HG03469 (cell line): ENCODE data around the gene CCT8L2.
"Not testable (repeated sequence)": the region's sequence is repeated elsewhere in the genome, so short reads cannot be mapped to it uniquely, and the experiment has no call there.

ENCODE experiments used
- ATAC-seq: cut with Tn5 transposase; IDR thresholded peaks from one replicate; pipeline ENCODE4 v1.9.1; 2021; ENCODE audit warnings: mild to moderate bottlenecking, moderate library complexity, moderate number of reproducible peaks; ENCODE audit not compliant: unreplicated experiment

CCT8L2 gene, protein sequence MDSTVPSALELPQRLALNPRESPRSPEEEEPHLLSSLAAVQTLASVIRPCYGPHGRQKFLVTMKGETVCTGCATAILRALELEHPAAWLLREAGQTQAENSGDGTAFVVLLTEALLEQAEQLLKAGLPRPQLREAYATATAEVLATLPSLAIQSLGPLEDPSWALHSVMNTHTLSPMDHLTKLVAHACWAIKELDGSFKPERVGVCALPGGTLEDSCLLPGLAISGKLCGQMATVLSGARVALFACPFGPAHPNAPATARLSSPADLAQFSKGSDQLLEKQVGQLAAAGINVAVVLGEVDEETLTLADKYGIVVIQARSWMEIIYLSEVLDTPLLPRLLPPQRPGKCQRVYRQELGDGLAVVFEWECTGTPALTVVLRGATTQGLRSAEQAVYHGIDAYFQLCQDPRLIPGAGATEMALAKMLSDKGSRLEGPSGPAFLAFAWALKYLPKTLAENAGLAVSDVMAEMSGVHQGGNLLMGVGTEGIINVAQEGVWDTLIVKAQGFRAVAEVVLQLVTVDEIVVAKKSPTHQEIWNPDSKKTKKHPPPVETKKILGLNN

DNA sequence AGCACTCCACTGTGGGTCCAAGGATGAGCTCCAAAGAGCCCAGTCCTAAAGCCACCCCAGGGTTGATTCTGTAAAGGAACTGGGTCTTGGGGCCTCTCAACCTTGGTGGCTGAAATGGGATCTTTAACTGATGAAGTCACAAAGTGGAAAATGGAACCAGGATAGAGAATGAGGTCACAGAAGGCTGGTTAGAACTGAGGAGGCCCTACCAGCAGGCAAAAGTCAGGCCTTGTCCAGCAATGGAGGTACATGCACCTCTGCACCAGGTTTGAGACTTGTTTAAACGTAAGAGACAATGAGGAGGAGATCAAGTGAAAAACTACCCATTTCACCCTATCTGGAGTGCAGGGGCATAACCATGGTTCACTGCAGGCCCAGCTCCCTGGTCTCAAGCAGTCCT lies at the start of gene CCT8L2:
Gene CCT8L2 (minus strand): TSS at position 101 of the 400 bp plus-strand sequence. CDS start 260 bp downstream, outside the sequence.
- not testable (repeated sequence) for ATAC-seq

GRCh38 chr22:16635442-16635841 lies 42.8 kb upstream of the CCT8L2 start:
- not testable (repeated sequence) for ATAC-seq

DNA sequence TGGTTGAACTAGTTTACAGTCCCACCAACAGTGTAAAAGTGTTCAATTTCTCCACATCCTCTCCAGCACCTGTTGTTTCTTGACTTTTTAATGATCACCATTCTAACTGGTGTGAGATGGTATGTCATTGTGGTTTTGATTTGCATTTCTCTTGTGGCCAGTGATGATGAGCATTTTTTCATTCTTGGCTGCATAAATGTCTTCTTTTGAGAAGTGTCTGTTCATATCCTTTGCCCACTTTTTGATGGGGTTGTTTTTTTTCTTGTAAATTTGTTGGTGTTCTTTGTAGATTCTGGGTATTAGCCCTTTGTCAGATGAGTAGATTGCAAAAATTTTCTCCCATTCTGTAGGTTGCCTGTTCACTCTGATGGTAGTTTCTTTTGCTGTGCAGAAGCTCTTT lies 41.5 kb upstream of the CCT8L2 start:
- ATAC-seq, result not testable (repeated sequence)

DNA sequence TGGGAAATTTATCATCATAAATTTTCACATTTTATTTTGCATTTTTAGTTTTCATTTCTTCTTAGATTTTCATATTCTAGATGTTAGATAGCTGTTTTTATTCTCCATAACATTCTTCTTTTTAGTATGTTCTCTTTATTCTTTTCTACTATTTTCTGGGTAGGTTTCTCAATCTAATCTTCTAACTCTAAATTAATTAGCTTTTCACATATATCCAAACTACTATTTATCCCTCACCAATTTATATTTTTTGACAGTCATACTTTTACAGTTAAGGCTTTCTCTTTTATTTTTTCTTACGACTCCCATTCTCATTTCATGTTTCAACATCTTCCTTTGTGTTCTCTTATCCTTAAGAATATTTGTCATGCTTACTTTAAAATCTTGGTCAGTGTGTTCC lies 35.9 kb upstream of the CCT8L2 start:
- not testable (repeated sequence) for ATAC-seq

DNA sequence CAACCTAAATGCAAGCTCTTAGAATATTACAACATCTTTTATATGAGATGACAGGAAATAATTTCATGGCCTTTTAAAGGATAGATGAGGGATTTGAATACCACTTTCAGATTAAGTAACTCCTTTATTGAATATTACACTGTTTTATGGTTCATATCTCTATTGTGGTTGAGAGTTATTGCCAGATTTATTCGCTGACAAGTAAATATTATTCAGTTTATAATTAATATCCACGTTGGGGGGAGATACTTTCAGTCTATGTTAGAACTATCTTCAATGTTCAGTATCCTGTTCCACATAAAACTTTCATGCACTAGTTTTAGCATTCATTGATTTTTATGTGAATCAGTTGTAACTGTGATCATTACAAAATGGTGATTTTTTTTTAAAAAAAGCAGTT lies 32.4 kb upstream of the CCT8L2 start:
- not testable (repeated sequence) for ATAC-seq

- ATAC-seq, result not testable (repeated sequence)
Observed at GRCh38 chr22:16623595-16623994, 31.0 kb upstream of the CCT8L2 start.

DNA sequence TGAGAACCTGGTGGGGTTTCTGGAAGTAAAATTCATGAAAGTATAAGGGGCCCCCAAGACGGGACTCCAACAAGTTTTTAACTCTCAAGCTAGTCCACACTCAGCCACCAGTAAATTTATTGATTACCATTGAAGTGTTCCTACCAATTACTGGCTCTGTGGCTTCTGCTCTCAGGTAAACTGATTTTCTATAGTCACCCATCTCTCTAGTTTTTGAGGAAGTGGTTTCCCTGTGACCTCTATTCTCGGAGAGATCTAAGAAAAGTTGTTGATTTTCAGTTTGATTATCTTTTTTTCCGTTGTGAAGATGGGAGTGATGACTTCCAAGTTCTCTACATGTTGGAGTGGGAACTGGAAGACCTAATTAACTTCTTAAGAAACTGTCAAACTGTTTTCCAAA lies 24.9 kb upstream of the CCT8L2 start:
- not testable (repeated sequence) for ATAC-seq

DNA sequence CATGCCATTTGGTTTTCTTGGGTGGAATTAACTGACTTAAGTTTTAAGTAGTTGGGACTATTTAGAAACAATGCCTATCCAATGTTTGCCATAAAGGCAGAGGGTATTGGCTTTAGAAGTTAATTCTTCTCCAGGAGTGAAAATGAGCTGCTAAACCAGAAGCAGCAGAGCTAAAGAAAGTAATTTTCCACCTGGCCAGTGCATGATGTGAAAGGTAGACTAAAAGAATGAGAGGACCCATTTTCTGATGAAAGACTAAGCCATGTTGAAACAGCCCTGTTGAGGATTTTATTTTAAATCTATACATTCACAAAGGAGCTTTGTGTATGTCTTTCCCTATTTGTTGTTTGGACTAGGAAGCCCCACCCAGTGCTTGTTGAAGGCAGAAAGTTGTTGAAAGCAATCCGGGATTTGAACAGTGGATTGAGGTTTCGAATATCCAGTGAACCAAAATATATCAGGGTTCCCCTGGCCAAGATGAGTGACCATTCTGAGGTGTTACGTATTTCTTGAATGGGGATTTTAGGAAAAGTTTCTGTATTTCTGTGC lies 23.9 kb upstream of the CCT8L2 start:
- not testable (repeated sequence) for ATAC-seq

DNA sequence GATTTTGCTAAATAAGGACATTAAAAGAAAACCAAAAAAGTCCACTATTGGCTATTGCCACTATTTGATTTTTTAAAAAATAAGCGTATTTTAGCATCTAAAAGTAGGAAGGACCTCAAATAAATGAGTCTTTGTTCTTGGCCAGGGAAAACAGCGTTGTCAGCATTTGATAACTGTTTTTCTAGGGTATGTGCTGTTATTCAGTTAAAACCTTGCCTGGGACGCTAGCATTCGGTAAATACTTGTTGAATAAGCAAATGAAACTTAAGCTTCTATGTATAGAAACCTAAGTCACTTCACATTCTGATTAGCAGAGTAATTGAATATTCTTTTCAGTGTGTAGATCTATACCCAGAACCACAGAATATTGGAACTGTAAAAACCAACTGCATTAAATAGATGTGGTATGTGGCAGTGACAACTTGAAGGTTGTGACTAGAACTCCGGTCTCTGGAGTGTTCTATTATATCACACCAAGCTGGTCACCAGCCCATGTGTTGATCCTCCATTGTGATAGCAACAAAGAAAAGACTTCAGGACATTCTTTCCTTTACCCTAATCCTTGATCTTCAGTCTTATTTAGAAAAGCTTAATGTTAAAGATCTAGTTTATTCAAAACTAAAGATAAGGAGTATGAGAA lies 23.1 kb upstream of the CCT8L2 start:
- not testable (repeated sequence) for ATAC-seq

DNA sequence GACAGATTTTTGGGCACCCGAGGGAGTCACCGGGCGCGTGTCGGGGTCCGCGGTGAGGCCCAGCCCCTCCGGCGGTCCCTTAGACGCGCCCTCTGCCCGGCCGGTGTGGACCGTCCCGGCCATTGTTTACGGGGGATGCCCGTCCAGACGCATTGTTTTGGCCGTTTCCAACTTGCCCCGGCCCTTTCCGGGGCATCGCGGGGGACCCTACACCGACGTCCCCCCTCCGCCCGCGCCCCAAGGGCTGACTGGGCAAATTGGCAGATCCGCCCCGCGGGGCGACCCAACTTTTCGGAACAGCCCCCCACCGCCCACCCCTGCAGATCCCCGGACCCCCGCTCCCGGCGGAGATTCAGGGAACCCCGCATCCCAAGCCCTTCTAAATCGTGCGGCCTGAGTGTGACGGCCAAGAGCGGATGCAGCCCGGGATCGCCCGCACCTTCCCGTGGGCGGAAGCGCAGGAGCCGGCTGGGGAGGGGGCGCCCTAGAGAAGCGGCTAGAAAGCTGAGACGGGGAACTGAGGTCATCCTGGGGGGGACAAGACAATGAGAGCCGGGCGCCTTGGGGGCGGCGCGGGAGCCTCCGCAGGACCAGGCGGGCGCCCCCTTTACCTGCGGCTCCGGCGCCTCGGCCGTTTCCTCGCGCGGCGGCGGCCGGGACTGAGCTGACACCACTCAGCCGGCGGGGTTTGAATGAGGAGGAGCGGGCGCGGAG lies 17.1 kb upstream of the CCT8L2 start:
- ATAC-seq, result no peak

- ATAC-seq, result no peak
Observed at GRCh38 chr22:16608931-16609330, 16.3 kb upstream of the CCT8L2 start.

- ATAC-seq, result not testable (repeated sequence)
Observed at GRCh38 chr22:16604257-16604998, 11.8 kb upstream of the CCT8L2 start.

GRCh38 chr22:16603770-16604242 lies 11.2 kb upstream of the CCT8L2 start:
- ATAC-seq, result not testable (repeated sequence)

GRCh38 chr22:16603448-16603768 lies 10.8 kb upstream of the CCT8L2 start:
- ATAC-seq, result no peak

DNA sequence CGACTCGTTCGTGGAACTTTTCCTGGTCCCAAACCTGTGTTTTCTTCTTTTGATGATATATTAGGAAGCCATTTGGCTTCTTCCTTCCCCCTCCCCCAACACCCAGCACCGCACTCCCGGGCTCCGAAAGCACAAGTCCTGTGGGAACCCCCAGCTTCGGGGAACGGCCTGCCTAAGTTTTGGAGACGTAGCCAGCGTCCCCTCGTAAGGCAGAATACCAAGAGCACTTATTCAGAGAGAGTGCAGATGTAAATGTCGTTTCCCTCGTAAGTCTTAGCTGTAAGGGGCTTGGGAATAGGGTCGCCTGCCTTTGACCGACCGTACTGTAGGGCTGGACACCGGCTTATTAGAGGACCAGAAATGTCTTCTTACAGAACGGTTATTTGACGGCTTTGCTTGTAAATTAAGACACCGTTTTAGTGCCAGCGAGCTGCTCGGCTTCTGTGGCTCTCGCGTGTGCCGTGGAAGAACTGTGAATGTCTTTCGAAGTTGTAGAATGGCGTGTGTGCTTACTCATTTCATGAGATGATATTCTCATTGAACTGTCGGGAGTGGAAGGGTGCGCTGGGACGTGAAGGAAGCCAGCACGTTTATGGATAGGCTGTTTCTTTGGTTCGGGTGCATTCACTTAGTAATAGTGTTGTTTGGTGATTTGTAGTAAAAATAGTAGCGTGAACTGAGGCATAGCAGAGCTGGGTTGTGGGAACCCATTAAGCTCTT lies 10.3 kb upstream of the CCT8L2 start:
- not testable (repeated sequence) for ATAC-seq

DNA sequence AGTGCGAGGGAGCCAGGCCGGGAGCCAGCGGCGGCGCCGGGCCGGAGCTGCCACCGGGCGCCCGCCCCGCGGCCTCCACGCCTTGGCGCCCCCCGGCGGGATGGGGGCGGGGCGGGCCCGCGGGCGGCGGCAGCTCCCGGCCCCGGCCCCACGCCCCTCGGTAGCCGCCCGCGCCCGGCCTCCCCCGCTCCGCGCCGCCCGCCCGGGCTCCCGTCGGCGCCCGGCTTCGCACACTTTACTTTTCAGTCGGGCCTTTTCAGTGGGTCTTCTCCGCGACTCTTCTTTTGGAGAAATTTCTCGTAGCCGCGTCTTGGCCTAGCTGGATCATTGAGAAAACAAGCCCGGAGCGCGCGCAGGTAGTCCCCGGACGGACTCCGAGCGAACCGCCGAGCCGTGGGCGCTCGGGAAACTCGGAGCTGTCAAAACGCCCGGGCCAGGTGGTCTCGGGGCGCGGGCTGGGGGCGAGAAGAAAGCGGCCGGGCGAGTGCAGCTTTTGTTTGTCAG lies 9.7 kb upstream of the CCT8L2 start:
- not testable (repeated sequence) for ATAC-seq

DNA sequence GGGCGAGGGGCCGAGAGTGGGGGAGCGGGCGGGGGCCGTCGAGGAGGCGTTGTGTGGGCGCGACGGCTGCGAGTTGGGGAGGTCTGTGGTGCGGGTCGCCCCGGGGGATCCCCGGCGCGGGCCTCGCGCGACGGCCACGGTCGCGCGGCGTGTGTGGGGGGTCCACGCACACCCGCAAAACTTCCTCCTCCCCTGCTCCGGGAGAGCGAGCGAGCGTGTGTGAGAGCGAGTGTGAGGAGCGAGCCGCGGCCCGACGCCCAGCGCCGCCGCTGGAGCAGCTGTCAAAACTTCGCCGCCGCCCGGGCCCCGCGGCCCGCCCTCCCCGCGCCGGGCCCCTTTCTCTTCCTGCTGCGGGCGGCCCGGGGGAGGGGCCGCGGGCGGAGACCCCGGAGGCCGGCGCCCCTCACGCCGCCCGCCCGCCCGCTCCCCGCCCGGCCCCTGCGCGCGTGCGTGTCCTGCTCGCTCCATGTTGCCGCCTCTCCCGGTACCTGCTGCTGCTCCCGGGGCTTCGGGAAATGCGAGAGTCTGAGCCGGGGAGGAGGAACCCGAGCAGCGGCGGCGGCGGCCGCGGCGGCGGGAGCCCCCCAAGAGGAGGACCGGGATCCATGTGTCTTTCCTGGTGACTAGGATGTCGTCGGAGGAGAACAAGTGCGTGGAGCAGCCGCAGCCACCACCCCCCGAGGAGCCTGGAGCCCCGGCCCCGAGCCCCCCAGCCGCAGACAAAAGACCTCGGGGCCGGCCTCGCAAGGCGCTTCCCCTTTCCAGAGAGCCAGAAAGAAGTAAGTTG lies 9.0 kb upstream of the CCT8L2 start:
- ATAC-seq, result no peak

- ATAC-seq, result not testable (repeated sequence)
Observed at GRCh38 chr22:16600644-16601436, 8.2 kb upstream of the CCT8L2 start.
